Measurements from ENCODE around the gene MAGI2.

GRCh38 chr7:78020136-78020873, 1433.2 kb downstream of the MAGI2 start:
- TF ChIP-seq POLR2A (IDR thresholded peaks at IDR 0.05) (no peak), CTCF (IDR thresholded peaks at IDR 0.05) (peak; percentile 49 to 67 (median 56))
